Tibial nerve (tissue), 4 donors: Measurements from ENCODE around the gene KIF3C.

ENCODE experiments used
- EP300 ChIP-seq, 2 donors: sonication (generic); formaldehyde crosslinking; IDR thresholded peaks; one replicate each; pipeline ENCODE4 v1.6.1; 2017; ENCODE audit warnings: antibody characterized with exemption in 2 of 2, mild to moderate bottlenecking in 1 of 2
- POLR2A ChIP-seq, 2 donors: fragments of 450-650 bp; IDR thresholded peaks; one replicate each; pipeline ENCODE4 v1.6.1; 2017; ENCODE audit warnings: antibody characterized with exemption in 2 of 2, mild to moderate bottlenecking in 2 of 2, moderate library complexity in 2 of 2
- TF ChIP-seq, protein P1 (sequence below), 5 experiments: fragments of 200-600 bp in 3 of 5; fragments of 450-650 bp in 2 of 5; sonication (generic) in 3 of 5; IDR thresholded peaks; one replicate each; pipeline ENCODE4 v1.5.1; 2016 to 2019; ENCODE audit warnings: antibody characterized with exemption in 5 of 5, mild to moderate bottlenecking in 3 of 5, moderate library complexity in 2 of 5

DNA sequence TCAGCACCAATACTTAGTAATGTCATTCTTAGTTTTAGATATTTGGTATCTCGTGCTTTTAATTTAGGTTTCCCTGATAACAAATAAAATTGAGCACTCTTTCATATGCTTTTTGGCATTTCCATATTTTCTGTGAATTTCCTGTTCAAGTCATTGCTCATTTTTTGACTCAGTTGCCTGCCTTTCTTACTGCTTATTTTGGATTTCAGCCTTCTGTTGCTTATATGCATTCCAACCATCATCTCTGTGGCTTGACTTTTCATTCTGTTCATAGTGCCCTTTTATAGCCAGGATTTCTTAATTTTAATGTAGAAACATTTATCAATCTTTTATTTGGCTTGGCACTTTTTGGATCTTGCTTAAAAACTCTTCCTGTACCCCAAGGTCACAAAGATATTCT, 14.5 kb upstream of the KIF3C start:
- TF ChIP-seq, protein P1, sequence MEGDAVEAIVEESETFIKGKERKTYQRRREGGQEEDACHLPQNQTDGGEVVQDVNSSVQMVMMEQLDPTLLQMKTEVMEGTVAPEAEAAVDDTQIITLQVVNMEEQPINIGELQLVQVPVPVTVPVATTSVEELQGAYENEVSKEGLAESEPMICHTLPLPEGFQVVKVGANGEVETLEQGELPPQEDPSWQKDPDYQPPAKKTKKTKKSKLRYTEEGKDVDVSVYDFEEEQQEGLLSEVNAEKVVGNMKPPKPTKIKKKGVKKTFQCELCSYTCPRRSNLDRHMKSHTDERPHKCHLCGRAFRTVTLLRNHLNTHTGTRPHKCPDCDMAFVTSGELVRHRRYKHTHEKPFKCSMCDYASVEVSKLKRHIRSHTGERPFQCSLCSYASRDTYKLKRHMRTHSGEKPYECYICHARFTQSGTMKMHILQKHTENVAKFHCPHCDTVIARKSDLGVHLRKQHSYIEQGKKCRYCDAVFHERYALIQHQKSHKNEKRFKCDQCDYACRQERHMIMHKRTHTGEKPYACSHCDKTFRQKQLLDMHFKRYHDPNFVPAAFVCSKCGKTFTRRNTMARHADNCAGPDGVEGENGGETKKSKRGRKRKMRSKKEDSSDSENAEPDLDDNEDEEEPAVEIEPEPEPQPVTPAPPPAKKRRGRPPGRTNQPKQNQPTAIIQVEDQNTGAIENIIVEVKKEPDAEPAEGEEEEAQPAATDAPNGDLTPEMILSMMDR (IDR thresholded peaks at IDR 0.05): no peak
- no peak for TF ChIP-seq POLR2A (IDR thresholded peaks at IDR 0.05)
- TF ChIP-seq EP300 (IDR thresholded peaks at IDR 0.05): no peak
